Neural progenitor cell (in vitro differentiated cells): ENCODE results near the gene ZNF397. TPM values are rescaled to one million over a fixed set of nuclear protein-coding genes. Genes with fewer than 3 reads are reported as not detected.

ENCODE experiments used
- DNase-seq: peaks from one replicate; pipeline ENCODE4 v3.0.0-alpha.2; 2016; ENCODE audit warnings: low spot score
- H2AFZ ChIP-seq: fragments of 200-600 bp; sonication (generic); replicated peaks from 2 replicates; pipeline ENCODE4 v1.6.1; 2016; ENCODE audit warnings: antibody characterized with exemption
- H3F3A ChIP-seq: fragments of 200-600 bp; sonication (generic); 2 replicates; pipeline ENCODE4 v1.6.1; 2016; ENCODE audit warnings: antibody characterized with exemption, low read depth
- H3K27ac ChIP-seq: fragments of 200-600 bp; sonication (generic); 2 replicates; pipeline ENCODE4 v1.5.1; 2016; ENCODE audit warnings: mild to moderate bottlenecking
- H3K27me3 ChIP-seq: fragments of 200-600 bp; sonication (generic); 2 replicates; pipeline ENCODE4 v1.6.1; 2016; ENCODE audit warnings: mild to moderate bottlenecking, moderate library complexity
- H3K36me3 ChIP-seq: fragments of 200-600 bp; sonication (generic); 2 replicates; pipeline ENCODE4 v1.5.1; 2016
- H3K4me1 ChIP-seq: fragments of 200-600 bp; sonication (generic); 2 replicates; pipeline ENCODE4 v1.6.1; 2016; ENCODE audit warnings: mixed run types
- H3K4me2 ChIP-seq: fragments of 200-600 bp; sonication (generic); 2 replicates; pipeline ENCODE4 v1.6.1; 2016
- H3K4me3 ChIP-seq: fragments of 200-600 bp; sonication (generic); 2 replicates; pipeline ENCODE4 v1.5.1; 2016
- H3K79me2 ChIP-seq: fragments of 200-600 bp; sonication (generic); 2 replicates; pipeline ENCODE4 v1.6.1; 2016; ENCODE audit warnings: low read depth
- H3K9ac ChIP-seq: fragments of 200-600 bp; sonication (generic); 2 replicates; pipeline ENCODE4 v1.6.1; 2016
- H3K9me3 ChIP-seq: fragments of 200-600 bp; sonication (generic); 2 replicates; pipeline ENCODE4 v1.5.1; 2016; ENCODE audit warnings: low read depth
- H4K20me1 ChIP-seq: fragments of 200-600 bp; sonication (generic); 2 replicates; pipeline ENCODE4 v1.6.1; 2016; ENCODE audit warnings: low read depth
- H3K27ac Mint-ChIP-seq: 3 replicates; pipeline ENCODE4 v1.8.0; 2021; ENCODE audit warnings: mixed read lengths
- H3K27me3 Mint-ChIP-seq: 2 replicates; pipeline ENCODE4 v1.8.0; 2022; ENCODE audit warnings: low read depth, mild to moderate bottlenecking, inconsistent platforms, moderate library complexity, mixed read lengths; ENCODE audit not compliant: insufficient read depth
- H3K36me3 Mint-ChIP-seq: 3 replicates; pipeline ENCODE4 v1.8.0; 2021; ENCODE audit warnings: mixed read lengths
- H3K4me1 Mint-ChIP-seq: 3 replicates; pipeline ENCODE4 v1.8.0; 2021; ENCODE audit warnings: mixed read lengths
- H3K4me3 Mint-ChIP-seq: 3 replicates; pipeline ENCODE4 v1.8.0; 2021; ENCODE audit warnings: mild to moderate bottlenecking, moderate library complexity, mixed read lengths
- H3K9me3 Mint-ChIP-seq: 3 replicates; pipeline ENCODE4 v1.8.0; 2020; ENCODE audit warnings: mixed read lengths
- CTCF ChIP-seq: fragments of 200-600 bp; sonication (generic); IDR thresholded peaks from 2 replicates; pipeline ENCODE4 v1.5.1; 2017; ENCODE audit warnings: antibody characterized with exemption, mild to moderate bottlenecking
- EZH2 ChIP-seq: fragments of 200-600 bp; sonication (generic); IDR thresholded peaks from 2 replicates; pipeline ENCODE4 v1.6.1; 2017; ENCODE audit warnings: antibody characterized with exemption, mild to moderate bottlenecking, moderate library complexity
- EZH2phosphoT487 ChIP-seq: fragments of 200-600 bp; sonication (generic); IDR thresholded peaks from 2 replicates; pipeline ENCODE4 v1.6.1; 2017; ENCODE audit warnings: antibody characterized with exemption
- total RNA-seq: library from RNA; depleted of rRNA; stranded (reverse); fragments of >200 nt; gene quantifications from 2 replicates; pipeline ENCODE4 v1.2.3, GENCODE V29; 2015; ENCODE audit warnings: low replicate concordance

The ZNF397 gene
- total RNA-seq, 1 donor from 2014 or later: 93.0 TPM

- no peaks in the 10 kb centered on the region for H4K20me1 ChIP-seq
- H3K27me3 ChIP-seq: no peaks in the 10 kb centered on the region
- no peaks in the 10 kb centered on the region for H3K79me2 ChIP-seq
- H3K9me3 Mint-ChIP-seq: peaks cover 28% of the 10 kb centered on the region
- no peak overlapping the region for H2AFZ ChIP-seq
- H3K4me1 Mint-ChIP-seq: no peaks in the 10 kb centered on the region
- H3K27ac ChIP-seq: no peak overlapping the region
- no peaks in the 10 kb centered on the region for H3K27me3 Mint-ChIP-seq
- H3K4me1 ChIP-seq: no peaks in the 10 kb centered on the region
- no peak overlapping the region for H3K9ac ChIP-seq
- H3F3A ChIP-seq: peaks cover 19% of the 10 kb centered on the region
- peaks cover 80% of the 10 kb centered on the region for H3K36me3 Mint-ChIP-seq
- H3K36me3 ChIP-seq: peaks cover 12% of the 10 kb centered on the region
- DNase-seq: no peak
- no peak overlapping the region for H3K4me2 ChIP-seq
- no peak overlapping the region for H3K4me3 Mint-ChIP-seq
- H3K9me3 ChIP-seq: no peaks in the 10 kb centered on the region
- no peak overlapping the region for H3K27ac Mint-ChIP-seq
- no peak for TF ChIP-seq EZH2
- no peak for TF ChIP-seq EZH2phosphoT487
- TF ChIP-seq CTCF: no peak
- H3K4me3 ChIP-seq: no peak overlapping the region
Observed at GRCh38 chr18:35253655-35254287, 12.9 kb downstream of the ZNF397 start.

GRCh38 chr18:35256947-35257346, 16.1 kb downstream of the ZNF397 start:
- peaks cover 10% of the 10 kb centered on the region for H3K36me3 ChIP-seq
- no peaks in the 10 kb centered on the region for H3K27me3 ChIP-seq

GRCh38 chr18:35264409-35264808, 23.6 kb downstream of the ZNF397 start:
- H3K36me3 Mint-ChIP-seq: peaks cover 63% of the 10 kb centered on the region
- Histone ChIP-seq H3K27ac (no peak overlapping the region), H3K79me2 (no peaks in the 10 kb centered on the region), H3K27me3 (no peaks in the 10 kb centered on the region), H3K9ac (no peak overlapping the region), H3F3A (no peaks in the 10 kb centered on the region), H3K36me3 (no peaks in the 10 kb centered on the region), H3K4me1 (no peaks in the 10 kb centered on the region), H3K9me3 (no peaks in the 10 kb centered on the region), H4K20me1 (no peaks in the 10 kb centered on the region), H3K4me2 (no peak overlapping the region), H2AFZ (no peak overlapping the region), H3K4me3 (no peak overlapping the region)
- TF ChIP-seq EZH2 (no peak), EZH2phosphoT487 (no peak), CTCF (no peak)
- H3K27ac Mint-ChIP-seq: peak overlapping the region; percentile 13
- no peak for DNase-seq
- peaks cover 28% of the 10 kb centered on the region for H3K9me3 Mint-ChIP-seq
- H3K27me3 Mint-ChIP-seq: peaks cover 3% of the 10 kb centered on the region
- no peak overlapping the region for H3K4me3 Mint-ChIP-seq
- no peaks in the 10 kb centered on the region for H3K4me1 Mint-ChIP-seq

More at GRCh38 chr18:35256947-35257346, 16.1 kb downstream of the ZNF397 start:
- Histone ChIP-seq H3K27ac (no peak overlapping the region), H2AFZ (no peak overlapping the region), H3K79me2 (no peaks in the 10 kb centered on the region), H3K4me3 (no peak overlapping the region), H3F3A (no peaks in the 10 kb centered on the region), H3K4me1 (no peaks in the 10 kb centered on the region), H3K4me2 (no peak overlapping the region), H3K9me3 (no peaks in the 10 kb centered on the region), H4K20me1 (no peaks in the 10 kb centered on the region), H3K9ac (no peak overlapping the region)
- TF ChIP-seq CTCF: no peak
- peaks cover 76% of the 10 kb centered on the region for H3K36me3 Mint-ChIP-seq
- H3K9me3 Mint-ChIP-seq: peaks cover 25% of the 10 kb centered on the region
- no peak overlapping the region for H3K27ac Mint-ChIP-seq
- no peaks in the 10 kb centered on the region for H3K27me3 Mint-ChIP-seq
- no peak for DNase-seq
- no peaks in the 10 kb centered on the region for H3K4me1 Mint-ChIP-seq
- H3K4me3 Mint-ChIP-seq: no peak overlapping the region
